Smooth muscle cell (in vitro differentiated cells): ENCODE measurements around the gene CBX2. TPM values are rescaled to one million over a fixed set of nuclear protein-coding genes. Genes with fewer than 3 reads are reported as not detected.

Experiments used
- DNase-seq: peaks from one replicate; lab custom pipeline; 2025; ENCODE audit not compliant: unreplicated experiment; lab: John Stamatoyannopoulos, UW
- H2AFZ ChIP-seq: fragments of 200-600 bp; sonication (generic); 2 replicates; pipeline ENCODE4 v1.6.0; 2016; ENCODE audit warnings: antibody characterized with exemption, low read depth, mild to moderate bottlenecking
- H3F3A ChIP-seq: fragments of 200-600 bp; sonication (generic); 2 replicates; pipeline ENCODE4 v1.6.0; 2017; ENCODE audit warnings: antibody characterized with exemption, low read depth
- H3K27ac ChIP-seq: fragments of 200-600 bp; sonication (generic); 2 replicates; pipeline ENCODE4 v1.5.1; 2016; ENCODE audit warnings: low read depth, mild to moderate bottlenecking
- H3K27me3 ChIP-seq: fragments of 200-600 bp; sonication (generic); 2 replicates; pipeline ENCODE4 v1.6.1; 2016; ENCODE audit warnings: low read depth, mild to moderate bottlenecking
- H3K36me3 ChIP-seq: fragments of 200-600 bp; sonication (generic); 2 replicates; pipeline ENCODE4 v1.5.1; 2016; ENCODE audit warnings: low read depth
- H3K4me1 ChIP-seq: fragments of 200-600 bp; sonication (generic); 2 replicates; pipeline ENCODE4 v1.5.1; 2016; ENCODE audit warnings: low read depth
- H3K4me2 ChIP-seq: fragments of 200-600 bp; sonication (generic); 2 replicates; pipeline ENCODE4 v1.6.0; 2016; ENCODE audit warnings: mild to moderate bottlenecking
- H3K4me3 ChIP-seq: fragments of 200-600 bp; sonication (generic); 2 replicates; pipeline ENCODE4 v1.5.1; 2016; ENCODE audit warnings: mild to moderate bottlenecking
- H3K79me2 ChIP-seq: fragments of 200-600 bp; sonication (generic); 2 replicates; pipeline ENCODE4 v1.6.0; 2016; ENCODE audit warnings: low read depth, mild to moderate bottlenecking
- H3K9ac ChIP-seq: fragments of 200-600 bp; sonication (generic); 2 replicates; pipeline ENCODE4 v1.6.0; 2016; ENCODE audit warnings: low read depth
- H3K9me3 ChIP-seq: fragments of 200-600 bp; sonication (generic); replicated peaks from 2 replicates; pipeline ENCODE4 v1.5.1; 2016; ENCODE audit warnings: low read depth
- H4K20me1 ChIP-seq: fragments of 200-600 bp; sonication (generic); 2 replicates; pipeline ENCODE4 v1.6.0; 2016; ENCODE audit warnings: low read depth
- WGBS: methylation state at CpG from one replicate; pipeline ENCODE4 v1.1.7; 2016; ENCODE audit warnings: low lambda C conversion rate; 5-methylcytosine and 5-hydroxymethylcytosine counted together
- polyA plus RNA-seq: library from polyadenylated mRNA; unstranded; fragments of >200 nt; fragmentation: Nextera tagmentation; extraction: Ambion mirVana; gene quantifications from 2 replicates; pipeline ENCODE4 v1.2.1, GENCODE V29; 2016
- total RNA-seq: library from RNA; depleted of rRNA; stranded (reverse); fragments of >200 nt; gene quantifications from 2 replicates; pipeline ENCODE4 v1.2.3, GENCODE V29; 2014
- TF ChIP-seq, protein P1 (sequence below): fragments of 200-600 bp; sonication (generic); IDR thresholded peaks from 2 replicates; pipeline ENCODE4 v1.5.1; 2017; ENCODE audit warnings: borderline replicate concordance, mild to moderate bottlenecking, antibody characterized with exemption; ENCODE audit not compliant: insufficient read depth, poor library complexity, severe bottlenecking

CBX2 gene
- total and polyA plus RNA-seq, 2 experiments from 2014 or later: 4.0 to 10.1 TPM

DNA sequence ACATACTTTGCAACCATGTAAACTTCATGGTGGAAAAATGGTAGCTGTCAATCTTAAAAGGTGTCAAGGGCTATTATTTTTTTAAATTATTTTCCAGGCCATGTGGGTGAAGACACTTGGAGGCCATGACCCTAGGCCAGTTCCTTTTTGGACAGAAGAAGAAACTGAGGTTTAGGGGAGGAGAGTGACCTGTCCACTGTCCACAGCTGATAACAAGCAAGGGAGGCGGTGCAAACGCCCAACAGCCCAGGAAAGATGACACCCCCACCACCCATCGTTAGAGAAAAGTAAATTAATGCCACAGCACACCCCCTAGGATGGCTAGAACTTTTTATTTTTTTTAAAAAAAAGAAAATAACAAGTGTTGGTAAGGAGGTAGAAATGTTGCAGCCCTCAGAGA is 28.0 kb upstream of the CBX2 start:
- Histone ChIP-seq H2AFZ (no peak overlapping the region), H3K4me2 (peak overlapping the region; percentile 57), H3K9me3 (no peaks in the 10 kb centered on the region), H3F3A (peaks cover 7% of the 10 kb centered on the region), H3K79me2 (no peaks in the 10 kb centered on the region), H3K27ac (no peak overlapping the region), H3K9ac (no peak overlapping the region), H3K4me3 (no peak overlapping the region), H3K4me1 (peaks cover 30% of the 10 kb centered on the region), H3K27me3 (peaks cover 71% of the 10 kb centered on the region), H3K36me3 (no peaks in the 10 kb centered on the region), H4K20me1 (no peaks in the 10 kb centered on the region)
- no peak for DNase-seq
- TF ChIP-seq, protein P1, sequence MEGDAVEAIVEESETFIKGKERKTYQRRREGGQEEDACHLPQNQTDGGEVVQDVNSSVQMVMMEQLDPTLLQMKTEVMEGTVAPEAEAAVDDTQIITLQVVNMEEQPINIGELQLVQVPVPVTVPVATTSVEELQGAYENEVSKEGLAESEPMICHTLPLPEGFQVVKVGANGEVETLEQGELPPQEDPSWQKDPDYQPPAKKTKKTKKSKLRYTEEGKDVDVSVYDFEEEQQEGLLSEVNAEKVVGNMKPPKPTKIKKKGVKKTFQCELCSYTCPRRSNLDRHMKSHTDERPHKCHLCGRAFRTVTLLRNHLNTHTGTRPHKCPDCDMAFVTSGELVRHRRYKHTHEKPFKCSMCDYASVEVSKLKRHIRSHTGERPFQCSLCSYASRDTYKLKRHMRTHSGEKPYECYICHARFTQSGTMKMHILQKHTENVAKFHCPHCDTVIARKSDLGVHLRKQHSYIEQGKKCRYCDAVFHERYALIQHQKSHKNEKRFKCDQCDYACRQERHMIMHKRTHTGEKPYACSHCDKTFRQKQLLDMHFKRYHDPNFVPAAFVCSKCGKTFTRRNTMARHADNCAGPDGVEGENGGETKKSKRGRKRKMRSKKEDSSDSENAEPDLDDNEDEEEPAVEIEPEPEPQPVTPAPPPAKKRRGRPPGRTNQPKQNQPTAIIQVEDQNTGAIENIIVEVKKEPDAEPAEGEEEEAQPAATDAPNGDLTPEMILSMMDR: no peak
- WGBS: 70% methylated on average over 3 of the region's 3 CpGs

DNA sequence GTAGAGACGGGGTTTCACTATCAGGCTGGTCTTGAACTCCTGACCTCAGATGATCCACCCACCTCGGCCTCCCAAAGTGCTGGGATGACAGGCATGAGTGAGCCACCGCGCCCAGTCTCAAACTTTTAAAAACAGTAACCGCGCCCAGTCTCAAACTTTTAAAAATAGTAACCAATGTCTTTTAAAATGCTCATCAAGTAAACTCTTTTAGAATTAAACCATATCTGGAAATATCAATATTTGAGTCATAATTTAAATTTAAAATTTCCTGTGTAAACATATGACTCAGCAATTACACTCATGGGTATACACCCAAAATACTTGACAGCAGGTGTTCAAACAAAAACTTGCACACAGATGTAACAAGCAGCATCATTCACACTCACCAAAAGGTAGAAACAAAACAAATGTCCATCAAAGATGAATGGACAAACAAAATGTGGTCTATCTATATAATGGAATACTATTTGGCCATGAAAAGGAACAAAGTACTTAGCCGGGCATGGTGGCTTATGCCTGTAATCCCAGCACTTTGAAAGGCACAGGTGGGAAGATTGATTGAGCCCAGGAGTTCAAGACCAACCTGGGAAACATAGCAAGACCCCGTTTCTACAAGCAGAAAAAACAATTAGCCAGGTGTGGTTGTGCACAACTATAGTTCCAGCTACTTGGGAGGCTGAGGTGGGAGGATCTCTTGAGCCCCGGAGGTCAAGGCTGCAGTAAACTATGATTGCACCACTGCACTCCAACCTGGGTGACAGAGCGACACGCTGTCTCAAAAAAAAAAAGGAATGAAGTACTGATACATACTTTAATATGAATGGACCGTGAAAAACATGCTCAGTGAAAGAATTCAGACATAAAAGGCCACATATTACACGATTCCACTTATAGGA is 27.1 kb upstream of the CBX2 start:
- no peaks in the 10 kb centered on the region for H3K9me3 ChIP-seq
- DNase-seq: no peak
- TF ChIP-seq, protein P1: no peak
- no peak overlapping the region for H3K4me3 ChIP-seq
- H3K4me2 ChIP-seq: no peak overlapping the region
- no peaks in the 10 kb centered on the region for H4K20me1 ChIP-seq
- peaks cover 63% of the 10 kb centered on the region for H3K27me3 ChIP-seq
- WGBS: 91% methylated on average over 13 of the region's 13 CpGs
- H3K36me3 ChIP-seq: no peaks in the 10 kb centered on the region
- no peak overlapping the region for H3K9ac ChIP-seq
- no peak overlapping the region for H3K27ac ChIP-seq
- peaks cover 30% of the 10 kb centered on the region for H3K4me1 ChIP-seq
- peaks cover 7% of the 10 kb centered on the region for H3F3A ChIP-seq
- H3K79me2 ChIP-seq: no peaks in the 10 kb centered on the region
- H2AFZ ChIP-seq: no peak overlapping the region

DNA sequence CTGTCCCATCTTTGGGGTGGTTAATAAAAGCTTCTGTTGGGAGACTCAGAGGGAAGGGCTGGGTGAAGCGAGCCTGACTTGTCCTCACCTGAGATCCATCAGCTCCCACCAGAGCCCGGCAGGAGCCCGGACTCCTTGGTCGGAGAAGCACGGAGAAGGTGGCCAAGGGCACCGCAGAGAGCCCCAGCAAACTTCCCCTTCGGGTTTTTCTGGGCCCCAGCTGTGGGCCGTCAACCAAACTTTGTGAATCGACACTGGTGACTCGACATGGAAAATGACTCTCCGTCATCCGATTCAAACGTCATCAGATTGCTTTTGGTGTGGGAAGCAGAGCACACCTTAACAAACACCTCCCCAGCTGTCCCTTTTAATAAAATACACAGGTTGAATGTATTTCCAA is 25.8 kb upstream of the CBX2 start:
- WGBS: 90% methylated on average over 13 of the region's 13 CpGs
- Histone ChIP-seq H3K4me1 (peaks cover 24% of the 10 kb centered on the region), H3K79me2 (no peaks in the 10 kb centered on the region), H3F3A (peaks cover 7% of the 10 kb centered on the region), H3K9me3 (no peaks in the 10 kb centered on the region), H3K9ac (no peak overlapping the region), H3K27me3 (peaks cover 55% of the 10 kb centered on the region), H3K36me3 (no peaks in the 10 kb centered on the region), H2AFZ (no peak overlapping the region), H3K4me2 (no peak overlapping the region), H3K27ac (no peak overlapping the region), H3K4me3 (no peak overlapping the region), H4K20me1 (no peaks in the 10 kb centered on the region)
- TF ChIP-seq, protein P1: no peak
- DNase-seq: no peak
